ENCODE data around the gene PPP1R14B. TPM values are rescaled to one million over a fixed set of nuclear protein-coding genes. Genes with fewer than 3 reads are reported as not detected.
A peak's percentile ranks its signal among the peaks of the same experiment; 100 is the strongest.

PPP1R14B gene
- polyA plus RNA-seq, 3 donors: 11.7 to 40.7 (median 34.2) TPM

DNA sequence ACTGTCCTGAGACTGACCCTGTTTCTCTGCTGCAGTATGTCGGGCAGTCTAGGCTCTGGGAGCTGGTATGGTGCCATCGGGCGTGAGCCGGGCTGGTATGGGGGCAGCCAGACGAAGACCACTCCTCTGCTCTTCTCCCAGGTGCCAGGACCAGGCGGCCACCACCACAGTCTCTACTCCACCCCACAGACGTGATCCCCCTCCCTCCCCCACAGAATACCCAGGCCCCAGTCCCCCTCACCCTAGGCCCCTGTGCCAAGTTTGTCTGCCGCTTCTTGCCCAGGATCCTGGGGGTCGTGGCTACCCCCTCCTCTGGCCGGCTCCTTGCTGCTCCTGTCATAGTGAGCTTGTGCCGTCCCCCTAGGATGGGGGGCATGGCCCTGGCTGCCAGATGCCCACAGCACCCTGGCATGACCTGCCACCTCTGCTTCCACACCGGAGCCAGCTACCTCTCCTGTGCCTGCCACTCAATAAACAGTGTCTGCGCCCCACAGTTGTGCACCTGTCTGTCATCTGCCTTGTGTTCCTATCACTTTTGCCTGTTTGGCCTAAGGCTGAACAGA, 42.3 kb upstream of the PPP1R14B start:
- H3K4me3 Mint-ChIP-seq: no peak overlapping the region
- intact Hi-C loops (cut with micrococcal nuclease): loop anchor here in 1 of 2 donors (5.0 kb wide), 1 partner anchor 37 kb away; the partner anchor contains the start of gene PLCB3

DNA sequence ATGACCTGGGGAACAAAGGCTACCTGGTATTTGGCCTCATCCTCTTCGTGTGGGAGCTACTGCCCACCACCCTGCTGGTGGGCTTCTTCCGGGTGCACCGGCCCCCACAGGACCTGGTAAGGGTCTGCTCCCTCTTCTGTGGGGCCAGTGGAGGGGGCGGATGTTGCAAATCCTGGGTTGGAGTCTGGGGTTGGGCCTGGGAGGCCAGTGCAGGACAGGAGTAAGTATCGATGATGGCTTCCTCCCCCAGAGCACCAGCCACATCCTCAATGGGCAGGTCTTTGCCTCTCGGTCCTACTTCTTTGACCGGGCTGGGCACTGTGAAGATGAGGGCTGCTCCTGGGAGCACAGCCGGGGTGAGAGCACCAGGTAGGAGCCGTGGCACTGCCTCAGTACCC, 41.6 kb upstream of the PPP1R14B start:
- intact Hi-C loops (cut with micrococcal nuclease): loop anchor here in 1 of 2 donors (5.0 kb wide), 1 partner anchor 36 kb away; the partner anchor contains the start of gene PLCB3

More for the DNA sequence above, 42.3 kb upstream of the PPP1R14B start:
- peaks cover 2% of the 10 kb centered on the region for H3K79me2 ChIP-seq (ENCODE audit: insufficient read depth, low read length)
- H3K4me2 ChIP-seq (replicated peaks; ENCODE audit: extremely low read depth, low read length, poor library complexity, severe bottlenecking): no peak overlapping the region
- H3K4me1 Mint-ChIP-seq: peaks cover 18% of the 10 kb centered on the region
- no peak for DNase-seq
- H3K9me3 Mint-ChIP-seq: peaks cover 0 to 12% (median 3%) of the 10 kb centered on the region in 7 donors
- H3K27ac Mint-ChIP-seq: peak overlapping the region in 1 of 7 donors; percentile 50
- H3K4me3 ChIP-seq (replicated peaks in 1 of 3; ENCODE audit: low read depth in 2 of 3, low read length in 3 of 3): no peak overlapping the region
- TF ChIP-seq, protein P1, sequence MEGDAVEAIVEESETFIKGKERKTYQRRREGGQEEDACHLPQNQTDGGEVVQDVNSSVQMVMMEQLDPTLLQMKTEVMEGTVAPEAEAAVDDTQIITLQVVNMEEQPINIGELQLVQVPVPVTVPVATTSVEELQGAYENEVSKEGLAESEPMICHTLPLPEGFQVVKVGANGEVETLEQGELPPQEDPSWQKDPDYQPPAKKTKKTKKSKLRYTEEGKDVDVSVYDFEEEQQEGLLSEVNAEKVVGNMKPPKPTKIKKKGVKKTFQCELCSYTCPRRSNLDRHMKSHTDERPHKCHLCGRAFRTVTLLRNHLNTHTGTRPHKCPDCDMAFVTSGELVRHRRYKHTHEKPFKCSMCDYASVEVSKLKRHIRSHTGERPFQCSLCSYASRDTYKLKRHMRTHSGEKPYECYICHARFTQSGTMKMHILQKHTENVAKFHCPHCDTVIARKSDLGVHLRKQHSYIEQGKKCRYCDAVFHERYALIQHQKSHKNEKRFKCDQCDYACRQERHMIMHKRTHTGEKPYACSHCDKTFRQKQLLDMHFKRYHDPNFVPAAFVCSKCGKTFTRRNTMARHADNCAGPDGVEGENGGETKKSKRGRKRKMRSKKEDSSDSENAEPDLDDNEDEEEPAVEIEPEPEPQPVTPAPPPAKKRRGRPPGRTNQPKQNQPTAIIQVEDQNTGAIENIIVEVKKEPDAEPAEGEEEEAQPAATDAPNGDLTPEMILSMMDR (IDR thresholded peaks at IDR 0.05): no peak
- no peaks in the 10 kb centered on the region for H3K36me3 ChIP-seq (replicated peaks in 1 of 2; ENCODE audit: control insufficient read depth in 1 of 2, insufficient read depth in 2 of 2, low read length in 2 of 2)
- H2AFZ ChIP-seq (ENCODE audit: insufficient read depth, low read depth, low read length, poor library complexity, severe bottlenecking): no peak overlapping the region
- H3K27me3 Mint-ChIP-seq (ENCODE audit: low read depth in 3 of 3): peaks cover 36 to 54% (median 39%) of the 10 kb centered on the region in 3 donors
- over 99% methylated on average over 12 of the region's 13 CpGs for WGBS (ENCODE audit: insufficient coverage)
- no peak overlapping the region for H3K27ac ChIP-seq (ENCODE audit: low read depth in 1 of 2, low read length in 2 of 2)
- peaks cover 18 to 29% of the 10 kb centered on the region in 2 donors for H3K4me1 ChIP-seq (ENCODE audit: control insufficient read depth in 1 of 2, insufficient read depth in 2 of 2, low read length in 2 of 2)
- no peak overlapping the region for H3K9ac ChIP-seq (ENCODE audit: insufficient read depth, low read length, poor library complexity, severe bottlenecking)
- H4K20me1 ChIP-seq (ENCODE audit: insufficient read depth, low read length): no peaks in the 10 kb centered on the region
- H3K27me3 ChIP-seq (ENCODE audit: control insufficient read depth in 2 of 2, insufficient read depth in 2 of 2, low read length in 2 of 2): peaks cover 24 to 36% of the 10 kb centered on the region in 2 donors
- H3K9me3 ChIP-seq (replicated peaks in 1 of 2; ENCODE audit: control insufficient read depth in 1 of 2, insufficient read depth in 1 of 2, low read length in 2 of 2): peaks cover 4 to 22% of the 10 kb centered on the region in 2 donors
- H3K36me3 Mint-ChIP-seq: peaks cover 5 to 11% of the 10 kb centered on the region in 2 donors

More for the DNA sequence above, 41.6 kb upstream of the PPP1R14B start:
- Histone ChIP-seq H3K9ac (ENCODE audit: insufficient read depth, low read length, poor library complexity, severe bottlenecking) (no peak overlapping the region), H3K79me2 (ENCODE audit: insufficient read depth, low read length) (peaks cover 5% of the 10 kb centered on the region), H3K4me1 (ENCODE audit: control insufficient read depth in 1 of 2, insufficient read depth in 2 of 2, low read length in 2 of 2) (peaks cover 25 to 36% of the 10 kb centered on the region in 2 donors), H3K27me3 (ENCODE audit: control insufficient read depth in 2 of 2, insufficient read depth in 2 of 2, low read length in 2 of 2) (peaks cover 20 to 28% of the 10 kb centered on the region in 2 donors), H3K4me2 (replicated peaks; ENCODE audit: extremely low read depth, low read length, poor library complexity, severe bottlenecking) (no peak overlapping the region), H2AFZ (ENCODE audit: insufficient read depth, low read depth, low read length, poor library complexity, severe bottlenecking) (no peak overlapping the region), H3K36me3 (replicated peaks in 1 of 2; ENCODE audit: control insufficient read depth in 1 of 2, insufficient read depth in 2 of 2, low read length in 2 of 2) (no peaks in the 10 kb centered on the region), H4K20me1 (ENCODE audit: insufficient read depth, low read length) (no peaks in the 10 kb centered on the region), H3K9me3 (replicated peaks in 1 of 2; ENCODE audit: control insufficient read depth in 1 of 2, insufficient read depth in 1 of 2, low read length in 2 of 2) (peaks cover 4 to 16% of the 10 kb centered on the region in 2 donors), H3K4me3 (replicated peaks in 1 of 3; ENCODE audit: low read depth in 2 of 3, low read length in 3 of 3) (no peak overlapping the region), H3K27ac (ENCODE audit: low read depth in 1 of 2, low read length in 2 of 2) (no peak overlapping the region)
- peaks cover 29 to 46% (median 31%) of the 10 kb centered on the region in 3 donors for H3K27me3 Mint-ChIP-seq (ENCODE audit: low read depth in 3 of 3)
- peaks cover 22% of the 10 kb centered on the region for H3K4me1 Mint-ChIP-seq
- H3K4me3 Mint-ChIP-seq: no peak overlapping the region
- H3K36me3 Mint-ChIP-seq: peaks cover 5 to 11% of the 10 kb centered on the region in 2 donors
- TF ChIP-seq, protein P1 (IDR thresholded peaks at IDR 0.05): no peak
- WGBS (ENCODE audit: insufficient coverage): 100% methylated on average over 2 of the region's 9 CpGs
- no peak for DNase-seq
- H3K27ac Mint-ChIP-seq: no peak overlapping the region
- H3K9me3 Mint-ChIP-seq: peaks cover 0 to 8% (median 3%) of the 10 kb centered on the region in 7 donors
